Urothelium cell line (cell line): Measurements from ENCODE around the gene RASL11A.
"Not testable (repeated sequence)": the region's sequence is repeated elsewhere in the genome, so short reads cannot be mapped to it uniquely, and the experiment has no call there.

Experiments used
- DNase-seq: peaks from one replicate; pipeline ENCODE4 v3.0.0; 2011; ENCODE audit warnings: low spot score, mixed read lengths
- FAIRE-seq: peaks from 2 replicates; lab custom pipeline; 2011; peaks lifted over from hg19 to GRCh38; lab: Jason Lieb, UNC

Gene RASL11A

DNA sequence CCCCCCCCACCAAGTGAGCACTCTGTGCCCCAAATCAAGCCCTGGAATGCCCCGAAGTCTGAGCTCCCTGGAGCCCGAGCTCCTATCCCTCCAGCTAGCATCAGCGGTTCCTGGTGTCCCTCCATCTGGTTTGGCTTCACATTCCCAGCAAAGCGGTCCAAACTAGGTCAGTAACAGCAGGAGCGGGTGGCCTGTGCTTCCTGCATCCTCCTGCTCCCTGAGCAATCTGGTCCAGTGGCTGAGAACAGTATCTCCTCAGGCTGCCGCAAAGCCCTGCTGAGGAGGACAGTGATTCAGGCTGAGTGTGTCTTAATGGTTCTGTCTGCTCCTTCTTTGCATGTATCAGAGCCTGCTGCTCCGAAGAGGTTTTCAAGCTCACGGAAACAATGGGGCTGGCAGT is 25.9 kb downstream of the RASL11A start:
- FAIRE-seq (no peak), DNase-seq (no peak)

DNA sequence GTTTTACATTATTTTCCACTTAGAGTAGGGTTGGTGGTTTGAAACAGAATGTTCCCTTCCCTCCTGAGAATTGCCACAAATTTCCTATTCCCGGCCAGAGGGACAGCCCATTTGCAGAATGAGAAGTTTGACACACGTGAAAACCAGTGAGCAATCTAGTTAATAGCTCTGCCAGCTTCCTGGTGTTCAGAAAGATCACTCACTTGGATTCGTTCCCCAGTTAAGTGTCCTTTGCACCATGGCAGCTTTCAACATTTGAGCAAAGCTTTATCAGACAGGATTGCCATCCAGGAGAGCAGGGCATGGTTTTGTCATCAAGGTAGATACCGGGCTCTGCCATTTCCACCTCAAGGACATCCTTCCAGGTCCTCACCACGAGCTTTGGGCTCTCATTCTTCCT is 28.2 kb downstream of the RASL11A start:
- DNase-seq (no peak), FAIRE-seq (no peak)

DNA sequence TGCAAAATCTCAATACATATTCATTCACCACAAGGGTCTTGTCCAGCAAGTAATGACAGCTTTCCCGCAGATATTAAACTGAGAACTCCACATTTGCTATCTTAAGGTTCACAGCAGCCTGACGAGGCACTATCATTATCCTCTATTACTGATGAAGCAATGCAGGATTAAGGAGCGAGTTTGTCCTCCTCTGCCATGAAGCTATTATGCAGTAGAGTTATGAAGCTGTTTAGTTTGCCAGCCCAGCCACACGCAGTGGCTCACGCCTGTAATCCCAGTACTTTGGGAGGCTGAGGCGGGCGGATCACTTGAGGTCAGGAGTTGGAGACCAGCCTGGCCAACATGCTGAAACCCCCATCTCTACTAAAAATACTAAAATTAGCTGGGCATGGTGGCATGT is 29.8 kb downstream of the RASL11A start:
- not testable (repeated sequence) for DNase-seq, FAIRE-seq

DNA sequence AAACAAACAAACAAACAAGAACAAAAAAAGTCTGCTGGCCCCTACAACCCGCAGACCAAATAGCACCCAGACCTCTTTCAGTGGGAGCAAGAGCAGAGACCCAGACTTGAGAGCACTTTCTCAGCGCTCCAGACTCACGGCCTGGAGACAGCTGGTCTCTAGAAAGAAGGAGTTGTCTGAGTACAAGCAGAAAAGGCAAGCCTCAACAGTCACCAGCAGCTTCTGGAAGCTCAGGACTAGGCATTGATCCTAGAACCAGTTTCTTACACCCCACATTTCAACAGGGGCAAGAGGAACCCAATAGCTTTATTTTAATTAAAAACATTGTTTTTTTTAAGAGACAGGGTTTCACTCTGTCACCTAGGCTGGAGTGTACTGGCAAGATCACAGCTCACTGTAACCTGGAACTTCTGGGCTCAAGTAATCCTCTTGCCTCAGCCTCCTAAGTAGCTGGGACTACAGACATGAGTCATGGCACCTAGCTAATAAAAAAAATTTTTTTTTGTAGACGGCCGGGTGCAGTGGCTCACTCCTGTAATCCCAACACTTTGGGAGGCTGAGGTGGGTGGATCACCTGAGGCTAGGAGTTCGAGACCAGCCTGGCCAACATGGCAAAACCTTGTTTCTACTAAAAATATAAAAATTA is 30.4 kb downstream of the RASL11A start:
- DNase-seq, result no peak
- no peak for FAIRE-seq

DNA sequence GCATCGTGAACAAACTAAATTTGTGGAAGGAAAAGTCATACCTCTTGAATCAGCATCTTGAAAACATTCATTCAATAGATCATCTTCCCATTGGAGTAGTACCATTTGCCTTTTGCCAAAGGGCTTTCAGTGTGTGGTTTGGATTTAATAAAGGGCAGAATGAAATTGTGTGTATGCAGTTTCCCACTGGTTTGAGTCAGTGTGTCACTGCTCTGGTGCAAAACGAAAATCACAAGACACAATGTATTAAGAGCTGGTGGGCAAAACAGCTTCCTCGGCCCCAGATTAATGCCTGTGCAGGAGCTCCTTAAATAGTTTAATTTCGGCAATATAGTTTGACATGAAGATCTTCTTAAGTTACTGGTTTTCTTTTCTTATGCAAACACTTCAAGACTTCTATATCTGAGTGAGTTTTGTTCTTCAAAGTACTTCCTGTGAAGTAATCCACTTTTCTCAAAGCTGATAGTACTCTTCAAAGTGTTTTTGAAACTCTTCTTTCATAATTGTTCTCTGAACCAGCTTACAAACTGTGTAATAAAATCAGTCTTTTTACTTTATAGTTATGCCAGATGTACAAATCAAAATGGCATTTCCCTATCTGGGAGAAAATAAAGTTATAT is 32.1 kb downstream of the RASL11A start:
- FAIRE-seq, result no peak
- no peak for DNase-seq

DNA sequence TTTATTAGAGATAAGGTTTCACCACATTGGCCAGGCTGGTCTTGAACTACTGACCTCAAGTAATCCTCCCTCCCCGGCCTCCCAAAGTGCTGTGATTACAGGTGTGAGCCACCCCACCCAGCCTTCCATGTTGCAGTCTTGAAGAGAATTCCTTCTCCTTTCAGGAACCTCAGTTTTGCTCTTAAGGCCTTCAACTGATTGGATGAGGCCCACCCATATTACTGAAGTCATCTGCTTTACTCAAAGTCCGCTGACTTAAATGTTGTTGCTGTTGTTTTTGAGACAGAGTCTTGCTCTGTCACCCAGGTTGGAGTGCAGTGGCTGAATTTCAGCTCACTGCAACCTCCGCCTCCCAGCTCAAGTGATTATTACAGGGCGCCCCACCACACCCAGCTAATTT is 33.5 kb downstream of the RASL11A start:
- FAIRE-seq (no peak), DNase-seq (no peak)

DNA sequence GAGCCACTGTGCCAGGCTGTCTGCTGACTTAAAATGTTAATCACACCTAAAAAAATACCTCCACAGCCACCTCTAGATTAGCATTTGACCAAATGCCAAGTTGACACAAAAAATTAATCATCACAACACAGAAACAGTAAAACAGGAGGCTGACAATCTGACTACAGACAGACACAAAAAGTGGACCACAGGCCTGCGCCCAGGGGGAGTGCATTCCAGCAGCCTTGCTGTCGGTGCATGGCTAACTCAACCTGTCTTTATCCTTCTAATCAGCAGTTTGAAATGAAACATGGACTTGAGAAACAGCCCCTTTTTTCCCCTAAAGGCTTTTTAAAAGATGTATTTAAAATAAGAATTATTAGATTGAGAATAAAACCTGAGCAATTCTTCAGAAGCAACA is 34.0 kb downstream of the RASL11A start:
- DNase-seq (no peak), FAIRE-seq (no peak)

DNA sequence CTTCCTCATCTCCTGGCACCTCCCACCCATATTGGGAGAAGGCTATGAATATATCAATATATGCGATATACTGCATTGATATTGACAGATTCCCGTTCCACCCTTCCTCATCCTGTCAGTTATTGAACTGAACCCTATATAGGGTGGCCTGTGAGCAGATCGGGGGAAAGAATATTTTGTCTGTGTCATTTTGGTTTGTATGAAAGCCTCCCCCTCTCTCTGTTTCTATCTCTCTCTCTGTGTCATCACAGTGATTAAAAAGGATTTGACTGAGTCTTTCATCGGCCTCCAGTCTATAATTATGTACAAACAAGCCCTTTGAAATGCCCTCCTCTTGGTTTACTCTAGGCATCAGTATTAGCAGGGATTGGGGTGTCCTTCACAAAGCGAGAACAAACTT is 35.7 kb downstream of the RASL11A start:
- no peak for DNase-seq
- FAIRE-seq, result no peak

DNA sequence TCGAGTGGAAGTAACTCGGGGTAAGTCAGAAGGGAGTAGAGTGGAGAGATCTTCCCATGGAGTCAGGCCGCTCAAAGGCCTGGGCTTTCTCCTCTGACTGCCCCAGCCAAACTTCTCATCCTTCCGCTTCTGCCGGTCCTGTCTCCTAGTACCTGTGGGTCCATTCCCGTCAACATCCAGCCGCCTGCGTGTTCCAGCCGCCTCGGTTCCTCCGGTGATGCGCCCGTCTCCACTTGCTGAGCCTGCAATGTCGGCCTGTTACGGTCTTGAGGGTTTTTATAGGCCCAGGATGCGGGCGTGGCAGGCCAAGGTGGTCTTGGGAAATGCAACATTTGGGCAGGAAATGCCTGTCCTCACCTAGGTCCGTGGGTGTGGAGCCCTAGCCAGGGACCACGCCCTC is 38.3 kb downstream of the RASL11A start:
- FAIRE-seq (no peak), DNase-seq (no peak)

DNA sequence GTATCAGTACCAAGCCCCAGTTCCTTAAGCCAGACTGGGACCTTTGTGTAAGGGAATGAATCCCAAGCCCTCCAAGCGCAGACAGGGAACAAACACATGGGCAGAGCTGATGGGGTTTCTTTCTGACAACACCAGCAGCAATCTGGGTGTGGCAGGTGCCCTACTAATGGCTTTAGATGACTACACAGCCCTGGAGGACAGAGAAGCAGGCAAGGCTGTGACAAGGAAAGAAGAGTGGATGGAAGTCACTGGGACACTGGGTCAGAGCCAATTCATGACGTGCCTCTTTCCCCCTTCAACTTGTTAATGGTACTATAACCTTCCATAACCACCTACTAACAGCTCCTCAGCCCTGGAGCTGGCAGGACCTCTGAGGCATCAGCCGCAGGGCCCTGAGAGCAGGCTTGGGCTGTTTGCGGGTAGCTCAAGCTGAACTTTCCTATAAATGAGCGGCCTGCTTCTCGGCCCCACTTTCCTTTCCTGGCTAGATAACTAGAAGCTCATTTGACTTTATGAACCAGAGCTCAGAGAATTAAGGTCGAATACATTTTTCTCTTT is 38.9 kb downstream of the RASL11A start:
- FAIRE-seq, result no peak
- no peak for DNase-seq

DNA sequence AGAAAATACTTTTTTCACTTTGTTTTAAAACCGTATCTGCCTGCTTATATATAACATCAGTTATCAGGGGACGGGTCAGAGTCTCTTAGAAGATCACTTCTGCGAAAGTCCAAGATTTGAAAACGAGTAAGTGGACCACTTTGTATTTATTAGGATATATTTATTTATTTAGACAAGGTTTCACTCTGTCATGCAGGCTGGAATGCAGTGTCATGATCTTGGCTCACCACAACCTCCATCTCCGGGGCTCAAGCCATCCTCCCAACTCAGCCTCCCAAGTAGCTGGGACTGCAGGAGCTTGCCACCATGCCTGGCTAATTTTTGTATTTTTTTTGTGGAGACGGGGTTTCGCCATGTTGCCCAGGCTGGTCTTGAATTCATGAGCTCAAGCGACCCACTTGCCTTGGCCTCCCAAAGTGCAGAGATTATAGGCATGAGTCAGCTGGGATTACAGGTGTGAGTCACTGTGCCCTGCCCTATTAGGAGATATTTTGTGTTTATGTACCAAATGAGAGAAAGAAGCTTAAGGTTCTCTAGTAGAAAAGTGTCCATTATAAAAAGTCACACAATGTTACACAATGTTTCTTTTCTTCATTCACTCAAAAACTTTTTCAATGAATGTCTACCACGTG is 39.5 kb downstream of the RASL11A start:
- DNase-seq, result no peak
- no peak for FAIRE-seq

DNA sequence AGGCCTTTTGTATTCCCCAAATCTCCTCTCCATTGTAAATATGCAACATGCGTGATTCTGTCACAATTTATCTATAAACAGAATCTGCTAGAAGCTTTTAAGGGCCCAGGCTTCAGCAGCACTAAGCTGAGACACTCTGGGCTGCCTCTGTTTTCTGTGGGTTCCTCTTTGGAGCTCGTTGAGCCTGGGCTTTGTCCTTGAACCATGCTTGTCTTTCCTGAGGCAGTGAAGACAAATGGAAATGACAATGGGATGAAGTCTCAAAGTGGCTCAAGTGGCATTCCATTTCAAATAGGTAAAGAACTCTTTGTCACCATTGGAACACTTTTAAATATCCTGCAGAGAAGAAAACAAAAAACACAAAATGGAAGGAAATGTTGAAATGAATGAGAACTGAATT is 40.3 kb downstream of the RASL11A start:
- no peak for FAIRE-seq
- no peak for DNase-seq

DNA sequence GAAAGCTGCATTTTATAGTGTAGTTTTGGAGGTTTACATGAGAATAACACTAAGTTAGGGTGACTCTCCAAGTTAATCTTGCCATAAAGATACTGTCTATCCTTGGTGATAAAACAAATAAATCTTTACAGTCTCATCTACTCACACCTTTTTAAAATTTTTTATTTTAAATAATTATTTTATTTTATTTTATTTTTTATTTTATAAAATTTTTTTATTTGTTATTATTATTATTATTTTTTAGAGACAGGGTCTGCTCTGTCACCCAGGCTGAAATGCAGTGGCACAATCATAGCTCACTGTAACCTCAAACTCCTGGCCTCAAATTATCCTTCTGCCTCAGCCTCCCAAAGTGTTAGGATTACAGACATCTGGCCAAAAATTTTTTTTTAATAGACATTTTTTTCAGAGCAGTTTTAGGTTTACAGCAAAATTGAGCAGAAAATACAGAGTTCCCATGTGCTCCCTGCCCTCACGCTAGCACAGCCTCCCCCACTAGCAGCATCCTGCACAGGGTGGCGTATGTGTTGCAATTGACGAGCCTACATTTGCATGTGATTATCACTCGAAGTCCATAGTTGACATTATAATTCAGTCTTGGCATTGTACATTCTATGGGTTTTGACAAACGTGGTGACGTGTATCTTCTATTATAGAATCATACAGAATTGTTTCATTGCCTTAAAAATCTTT is 41.0 kb downstream of the RASL11A start:
- FAIRE-seq (no peak), DNase-seq (no peak)

DNA sequence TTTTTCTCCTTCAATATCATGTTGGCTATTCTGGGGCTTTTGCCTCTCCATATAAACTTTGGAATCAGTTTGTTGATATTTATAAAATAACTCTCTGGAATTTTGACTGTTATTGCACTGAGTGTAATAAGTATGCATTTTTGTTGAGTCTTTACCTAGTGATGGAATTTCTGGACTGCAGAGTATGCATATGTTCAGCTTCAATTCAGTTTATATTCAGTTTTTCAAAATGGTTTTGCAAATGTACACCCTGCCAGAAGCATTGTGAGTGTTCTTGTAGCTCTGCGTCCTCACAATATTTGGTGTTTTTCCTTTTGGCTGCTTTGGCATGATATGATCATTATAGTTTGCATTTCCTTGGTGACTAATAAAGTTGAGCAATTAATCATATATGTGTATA is 43.1 kb downstream of the RASL11A start:
- FAIRE-seq (no peak), DNase-seq (no peak)

DNA sequence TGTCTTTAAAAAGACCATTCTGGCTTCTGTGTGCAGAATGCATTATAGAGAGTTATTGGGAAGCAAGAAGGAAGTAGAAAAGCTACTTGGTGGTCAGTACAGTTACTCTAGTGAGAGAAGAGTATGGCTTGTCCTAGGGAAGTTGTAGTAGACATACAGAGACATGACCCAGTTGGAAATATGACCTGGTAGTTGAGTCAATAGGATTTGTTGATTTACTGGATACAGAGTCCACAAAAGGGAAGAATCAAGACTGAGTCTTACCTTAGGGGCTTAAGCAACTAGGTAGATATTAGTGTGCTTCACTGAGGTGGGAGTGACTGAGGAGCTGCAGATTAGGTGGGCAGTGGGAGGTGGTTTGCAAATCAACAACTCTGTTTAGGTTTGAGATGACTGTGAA is 48.8 kb downstream of the RASL11A start:
- no peak for DNase-seq
- FAIRE-seq, result no peak

DNA sequence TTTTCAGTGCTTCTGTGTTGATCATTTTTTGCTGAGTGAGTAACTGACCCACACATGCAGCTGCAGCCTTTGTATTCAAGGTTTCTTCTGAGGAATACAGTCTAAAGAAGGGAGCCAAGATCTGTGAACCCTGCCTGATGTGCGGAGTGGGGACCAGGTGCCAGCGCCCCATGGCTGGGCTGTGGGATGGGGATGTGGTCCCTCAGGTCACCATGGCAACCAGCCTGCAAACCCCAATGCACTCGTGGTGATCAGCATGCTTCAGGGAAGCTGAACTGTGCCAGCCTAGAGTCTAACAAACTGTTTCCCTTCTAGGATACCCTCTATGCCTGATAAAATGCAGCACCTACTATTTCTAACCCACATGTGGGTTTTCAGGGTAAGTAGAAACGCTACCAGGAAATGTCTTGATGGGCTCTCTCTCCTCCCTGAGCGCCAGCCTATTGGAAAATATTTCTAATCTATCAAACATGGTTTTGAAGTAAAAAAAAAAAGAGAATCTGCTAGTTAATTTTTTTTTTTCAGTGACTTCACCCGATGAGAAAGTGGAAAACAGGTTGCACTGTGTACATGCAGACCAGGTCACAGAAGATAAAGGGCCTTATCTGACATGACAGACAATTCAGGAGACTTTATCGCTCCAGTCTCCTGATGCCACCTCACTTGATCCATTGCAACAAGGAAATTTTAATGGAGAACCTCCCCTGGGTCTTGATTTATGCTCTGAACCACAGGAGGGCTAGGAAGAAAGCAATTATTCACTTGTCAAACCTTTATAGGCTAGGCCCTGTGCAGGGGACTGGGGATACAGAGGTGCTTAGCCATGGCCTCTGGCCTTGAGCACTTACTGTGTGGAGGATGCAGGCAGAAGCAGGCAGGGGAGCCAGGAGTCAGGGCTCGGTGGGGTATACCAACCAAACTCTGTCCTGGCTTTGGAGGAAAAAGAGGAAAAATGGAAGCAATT is 51.1 kb downstream of the RASL11A start:
- FAIRE-seq, result no peak
- DNase-seq, result no peak

DNA sequence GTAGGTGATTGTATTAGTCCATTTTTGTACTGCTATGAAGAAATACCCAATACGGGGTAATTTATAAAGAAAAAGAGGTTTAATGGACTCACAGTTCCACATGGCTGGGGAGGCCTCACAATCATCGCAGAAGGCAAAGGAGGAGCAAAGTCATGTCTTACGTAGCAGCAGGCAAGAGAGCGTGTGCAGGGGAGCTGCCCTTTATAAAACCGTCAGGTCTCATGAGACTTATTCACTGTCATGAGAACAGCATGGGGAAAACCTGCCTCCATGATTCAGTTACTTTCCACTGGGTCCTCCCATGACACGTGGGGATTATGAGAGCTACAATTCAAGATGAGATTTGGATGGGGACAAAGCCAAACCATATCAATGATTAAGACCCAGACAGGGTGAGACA is 51.8 kb downstream of the RASL11A start:
- DNase-seq, FAIRE-seq: not testable (repeated sequence)
